NCI-H2107 treated with DMSO at 0.1 percent for 48 hours (cell line): ENCODE results near the gene PSMF1.

Experiments
- DNase-seq: peaks from one replicate; lab custom pipeline; 2025; ENCODE audit not compliant: unreplicated experiment; lab: John Stamatoyannopoulos, UW

PSMF1 gene

DNA sequence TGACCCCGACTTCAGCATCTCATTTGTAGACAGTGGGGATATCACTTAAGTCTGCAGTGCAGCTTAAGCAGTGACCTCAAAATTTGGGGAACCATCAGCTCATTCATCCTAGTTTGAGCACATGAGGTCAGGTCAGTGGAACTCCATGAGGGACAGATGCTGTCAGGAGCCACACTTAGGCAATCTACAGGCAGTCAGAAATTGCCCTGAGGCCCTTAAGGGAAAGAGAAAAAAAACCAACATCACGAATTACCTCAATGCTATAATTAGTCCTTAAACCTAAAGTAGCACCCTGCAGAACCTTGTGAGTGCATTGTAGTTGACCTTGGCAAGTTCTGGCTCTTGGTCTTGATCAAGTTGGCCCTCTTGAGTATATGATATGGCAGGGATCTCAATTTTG, 45.3 kb downstream of the PSMF1 start:
- DNase-seq = no peak

DNA sequence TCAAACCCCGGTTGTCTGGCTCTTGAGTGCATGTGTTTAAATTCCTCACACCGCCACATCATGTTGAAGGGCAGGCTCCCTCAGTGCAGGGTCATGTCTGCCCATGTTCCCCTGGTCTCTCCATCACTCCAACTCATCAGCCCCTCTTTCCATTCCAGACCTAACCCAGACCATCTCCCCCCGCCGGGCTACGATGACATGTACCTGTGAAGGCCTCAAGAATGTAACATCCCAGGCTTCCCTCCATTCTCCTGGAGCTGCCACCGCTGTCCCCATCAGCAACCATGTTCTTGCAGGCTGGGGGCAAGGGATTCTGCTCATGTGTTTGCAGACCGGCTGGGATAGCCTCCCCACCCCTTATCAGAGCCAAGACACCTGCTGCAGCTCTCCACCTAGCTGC, 46.5 kb downstream of the PSMF1 start:
- DNase-seq = no peak

DNA sequence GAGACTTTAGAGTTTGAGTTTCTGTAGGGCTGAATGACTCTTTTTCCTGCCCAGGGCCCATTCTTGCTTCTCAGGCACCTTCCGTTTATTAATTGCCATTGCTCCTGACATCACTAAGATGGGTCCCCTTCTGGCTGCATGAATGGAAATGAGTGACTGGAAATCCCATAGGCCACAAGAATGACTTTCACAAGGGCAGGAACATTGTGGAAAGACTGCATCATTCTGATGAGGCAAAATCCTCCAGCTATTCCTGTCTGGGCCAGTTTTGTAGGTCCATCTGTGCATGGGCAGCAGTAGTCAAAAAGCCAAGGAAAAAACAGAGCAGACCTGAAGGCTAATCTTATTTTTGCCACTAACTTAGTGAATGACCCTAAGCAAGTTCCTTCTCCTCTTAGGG, 47.1 kb downstream of the PSMF1 start:
- DNase-seq = no peak

GRCh38 chr20:1165941-1166340, 47.5 kb downstream of the PSMF1 start:
- DNase-seq = no peak

- no peak for DNase-seq
Observed at GRCh38 chr20:1166948-1167720, 48.7 kb downstream of the PSMF1 start.

DNA sequence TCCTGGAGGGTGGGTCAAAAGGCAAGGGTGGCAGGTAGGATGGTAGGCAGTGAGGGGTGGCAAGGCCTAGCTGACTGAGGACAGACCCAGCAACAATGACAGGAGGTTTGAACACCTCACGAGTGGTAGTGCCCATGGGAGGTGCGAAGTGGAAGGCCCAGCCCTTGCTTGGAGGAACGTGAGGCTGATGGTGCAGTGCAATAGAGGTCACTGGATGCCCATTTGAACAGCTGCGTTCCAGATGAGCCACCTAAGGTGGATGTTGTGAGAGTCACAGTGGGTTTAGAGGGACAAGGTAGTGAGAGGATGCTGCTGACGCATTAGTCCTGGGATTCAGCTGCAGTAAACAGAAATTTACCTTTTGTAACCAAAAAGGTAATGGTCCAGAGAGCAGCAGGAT, 50.8 kb downstream of the PSMF1 start:
- no peak for DNase-seq

GRCh38 chr20:1171461-1172093, 53.2 kb downstream of the PSMF1 start:
- DNase-seq = no peak

- no peak for DNase-seq
Observed at GRCh38 chr20:1173698-1174097, 55.3 kb downstream of the PSMF1 start.

DNA sequence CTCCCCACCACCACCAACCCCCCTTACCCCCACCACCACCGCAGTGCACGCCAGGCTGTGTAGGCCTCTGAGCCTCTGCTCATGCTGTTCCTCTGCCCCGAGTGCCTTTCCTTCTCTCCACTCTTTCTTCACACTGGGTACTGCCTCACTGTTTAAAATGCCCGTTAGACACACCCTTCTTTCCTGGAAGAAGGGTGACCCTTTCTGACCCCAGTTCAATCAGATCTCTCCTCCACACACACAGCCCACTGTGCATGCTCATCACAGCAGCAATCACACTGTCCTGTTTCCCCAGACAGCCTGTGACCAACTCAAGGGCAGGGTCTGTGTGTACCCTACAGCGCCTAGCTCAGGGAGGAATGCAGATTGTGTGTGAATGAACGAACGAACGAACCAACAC, 56.4 kb downstream of the PSMF1 start:
- DNase-seq = no peak

DNA sequence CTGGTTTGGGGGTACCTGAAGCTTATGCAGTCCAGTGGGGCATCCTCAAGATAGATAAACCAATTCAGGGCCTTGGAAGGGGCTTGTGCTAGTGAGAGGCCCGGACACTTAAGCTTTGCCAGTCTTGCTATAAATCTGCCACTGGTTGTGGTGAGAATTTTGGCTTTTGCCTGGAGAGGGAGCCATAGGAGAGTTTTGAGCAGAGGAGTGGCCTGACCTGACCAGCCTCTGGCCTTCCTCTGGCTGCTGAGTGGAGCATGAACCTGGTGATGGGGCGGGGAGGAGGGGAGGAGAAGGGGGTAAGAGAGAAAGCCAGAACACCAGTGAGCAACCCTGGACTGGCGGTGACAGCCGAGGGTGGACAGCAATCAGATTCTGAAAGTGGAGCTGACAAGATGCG, 59.3 kb downstream of the PSMF1 start:
- DNase-seq = no peak

GRCh38 chr20:1178103-1178502, 59.7 kb downstream of the PSMF1 start:
- no peak for DNase-seq

GRCh38 chr20:1178623-1179022, 60.2 kb downstream of the PSMF1 start:
- DNase-seq = no peak

DNA sequence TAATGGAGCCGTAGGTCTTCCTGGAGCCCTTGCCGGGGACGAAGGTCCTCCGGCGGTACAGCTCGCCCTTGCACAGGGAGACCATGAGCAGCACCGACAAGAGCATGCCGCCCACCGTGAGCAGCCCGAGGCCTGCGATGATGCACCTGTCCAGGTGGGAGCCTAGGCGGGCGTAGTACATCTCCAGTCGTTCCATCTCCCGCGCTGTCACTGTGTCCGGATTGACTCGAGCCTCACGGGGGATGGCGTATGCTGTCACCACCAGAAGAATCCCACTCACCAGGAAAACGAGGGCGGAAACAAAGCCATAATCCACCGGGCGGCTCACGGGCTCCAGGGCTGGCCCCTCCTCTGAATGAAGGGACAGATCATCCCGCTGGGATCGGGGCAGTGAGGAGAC, 62.5 kb downstream of the PSMF1 start:
- no peak for DNase-seq

DNA sequence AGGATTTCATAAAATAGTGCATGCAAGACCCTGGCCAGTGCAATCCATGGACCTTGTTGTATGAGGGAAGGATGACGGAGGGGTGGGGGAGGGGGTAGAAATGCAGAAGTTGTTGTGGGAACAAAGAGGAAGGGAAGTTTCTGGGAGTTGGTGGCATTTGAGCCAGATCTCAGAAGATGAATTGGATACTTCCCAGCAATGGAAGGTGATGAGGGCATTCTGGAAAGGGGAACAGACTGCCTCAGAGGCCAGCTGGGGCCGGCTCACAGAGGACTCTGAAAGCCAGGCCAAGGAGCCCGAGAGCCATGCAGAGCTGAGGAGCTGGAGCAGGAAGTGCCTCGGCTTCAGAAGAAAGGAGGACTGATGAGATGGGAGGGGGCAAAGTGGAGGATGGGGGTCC, 63.7 kb downstream of the PSMF1 start:
- no peak for DNase-seq

GRCh38 chr20:1183153-1183552, 64.8 kb downstream of the PSMF1 start:
- DNase-seq = no peak

- no peak for DNase-seq
Observed at GRCh38 chr20:1184260-1184637, 65.8 kb downstream of the PSMF1 start.

DNA sequence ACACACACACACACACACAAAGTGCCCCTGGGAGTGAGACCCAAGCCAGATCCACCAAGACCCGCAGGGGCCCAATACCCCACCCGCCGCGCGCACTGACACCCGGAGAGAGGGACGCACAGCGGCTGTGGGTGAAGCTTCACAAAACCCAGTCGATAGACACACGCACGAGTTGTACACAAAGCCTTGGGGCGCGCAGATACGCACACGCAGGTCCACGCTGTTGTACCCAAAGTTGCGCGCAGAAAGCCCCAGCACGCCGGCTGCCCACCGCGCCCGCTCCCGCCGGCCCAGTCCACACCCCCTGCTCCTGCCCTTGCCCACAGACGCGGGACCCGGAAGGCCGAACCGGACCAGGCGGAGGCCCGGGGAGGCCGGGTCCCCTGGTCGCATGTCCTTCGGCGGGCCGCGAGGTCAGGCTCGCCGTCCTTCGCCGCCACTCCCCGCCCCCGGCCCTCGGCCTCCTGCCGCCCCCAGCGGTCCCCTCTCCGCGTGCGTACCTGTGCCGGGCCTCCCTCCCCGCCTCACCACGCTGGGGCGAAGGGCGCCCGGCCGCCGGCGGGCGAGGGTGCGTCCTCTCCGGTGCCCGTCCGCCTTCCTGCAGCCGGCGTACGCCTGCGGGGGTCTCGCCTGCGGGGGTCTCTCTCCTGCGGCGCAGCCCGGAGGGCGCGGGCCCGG, 66.4 kb downstream of the PSMF1 start, which contains the start of gene TMEM74B:
TSS of gene TMEM74B (minus strand) at position 344 of the 678 bp plus-strand sequence. CDS start 1,180 bp downstream, outside the sequence.
- no peak for DNase-seq

DNA sequence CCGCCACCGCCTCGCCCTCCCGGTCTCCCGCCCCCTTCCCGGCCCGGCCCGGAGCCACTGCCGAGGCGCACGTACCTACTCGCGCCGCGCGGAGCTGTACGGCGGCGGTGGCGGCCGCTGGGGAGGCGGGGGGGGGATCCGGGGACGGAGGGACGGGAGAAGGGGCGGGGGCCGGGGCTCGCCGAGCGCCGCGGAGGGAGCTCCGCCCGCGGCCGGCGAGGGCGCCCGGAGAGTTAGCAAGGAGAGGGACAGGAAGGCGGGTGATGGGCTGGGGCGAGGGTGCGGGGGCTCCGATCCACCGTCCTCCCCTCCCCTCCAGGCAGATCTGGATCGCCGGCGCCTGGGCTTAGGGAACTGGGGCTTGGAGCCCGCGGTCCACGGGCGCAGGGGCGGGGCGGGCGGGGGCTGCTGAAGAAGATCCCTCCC, 66.9 kb downstream of the PSMF1 start:
- DNase-seq = no peak

- no peak for DNase-seq
Observed at GRCh38 chr20:1185790-1186334, 67.5 kb downstream of the PSMF1 start.

- no peak for DNase-seq
Observed at GRCh38 chr20:1186367-1186991, 68.1 kb downstream of the PSMF1 start.

DNA sequence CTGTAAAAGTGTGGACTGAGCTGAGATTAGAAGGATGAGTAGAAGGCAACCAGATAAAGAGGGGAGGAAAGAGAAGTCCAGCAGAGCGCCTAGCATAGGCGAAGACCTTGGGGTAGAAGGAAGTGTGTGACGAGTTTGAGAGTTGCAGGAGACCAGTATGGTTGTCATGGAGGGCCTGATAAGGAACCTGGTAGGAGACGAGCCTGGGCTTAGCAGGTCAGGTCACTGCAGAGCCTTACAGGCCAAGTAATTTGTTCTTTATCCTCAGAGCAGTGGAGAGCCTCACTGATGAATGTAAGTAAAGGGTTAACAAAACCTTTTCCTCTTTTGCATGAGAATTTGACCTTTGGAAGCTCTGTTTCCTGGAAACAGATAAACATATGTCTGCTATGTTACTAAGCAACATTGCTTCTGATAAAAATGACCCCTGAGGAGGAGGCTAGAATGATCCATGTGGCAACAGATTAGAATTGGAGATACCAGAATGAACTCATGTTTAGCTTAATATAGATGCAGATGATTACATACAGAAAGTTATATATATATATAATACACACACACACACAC, 69.3 kb downstream of the PSMF1 start:
- DNase-seq = no peak
